Osteoblast (primary cell): Measurements from ENCODE around the gene EYS. TPM values are rescaled to one million over a fixed set of nuclear protein-coding genes. Genes with fewer than 3 reads are reported as not detected.
A peak's percentile ranks its signal among the peaks of the same experiment; 100 is the strongest.

Experiments used
- DNase-seq: peaks from one replicate; pipeline ENCODE4 v3.0.0; 2011; ENCODE audit warnings: low spot score, mixed read lengths; ENCODE audit not compliant: insufficient read length; ENCODE audit errors: missing footprints
- H2AFZ ChIP-seq: 2 replicates; pipeline ENCODE4 v1.6.0; 2011; ENCODE audit warnings: mild to moderate bottlenecking, low read length
- H3K27ac ChIP-seq: 2 replicates; pipeline ENCODE4 v1.5.1; 2011; ENCODE audit warnings: mild to moderate bottlenecking, low read depth, low read length, moderate library complexity
- H3K27me3 ChIP-seq: 2 replicates; pipeline ENCODE4 v1.6.0; 2012; ENCODE audit warnings: mild to moderate bottlenecking, control low read depth, inconsistent platforms, low read length, moderate library complexity; ENCODE audit not compliant: insufficient read depth
- H3K36me3 ChIP-seq: 2 replicates; pipeline ENCODE4 v1.5.1; 2011; ENCODE audit warnings: mild to moderate bottlenecking, low read length, control low read depth, moderate library complexity; ENCODE audit not compliant: insufficient read depth
- H3K4me1 ChIP-seq: 2 replicates; pipeline ENCODE4 v1.5.1; 2011; ENCODE audit warnings: mild to moderate bottlenecking, low read length, control low read depth, moderate library complexity; ENCODE audit not compliant: insufficient read depth
- H3K4me2 ChIP-seq: 2 replicates; pipeline ENCODE4 v1.6.0; 2011; ENCODE audit warnings: mild to moderate bottlenecking, low read length; ENCODE audit not compliant: insufficient read depth
- H3K4me3 ChIP-seq: fragments of 200-600 bp; sonication (generic); 3 replicates; pipeline ENCODE4 v1.5.1; 2012; ENCODE audit warnings: mild to moderate bottlenecking, low read length, inconsistent platforms; ENCODE audit not compliant: insufficient read depth
- H3K79me2 ChIP-seq: 2 replicates; pipeline ENCODE4 v1.6.0; 2012; ENCODE audit warnings: mild to moderate bottlenecking, low read length, control low read depth, inconsistent platforms; ENCODE audit not compliant: insufficient read depth
- H3K9me3 ChIP-seq: 2 replicates; pipeline ENCODE4 v1.5.1; 2011; ENCODE audit warnings: low read depth, low read length, control low read depth
- H4K20me1 ChIP-seq: 2 replicates; pipeline ENCODE4 v1.6.0; 2012; ENCODE audit warnings: mild to moderate bottlenecking, low read length, control low read depth; ENCODE audit not compliant: insufficient read depth
- CTCF ChIP-seq: IDR thresholded peaks from 2 replicates; pipeline ENCODE4 v1.5.1; 2011; ENCODE audit warnings: mild to moderate bottlenecking, low read depth, low read length, moderate library complexity; ENCODE audit errors: extremely low read depth
- total RNA-seq: library from RNA; depleted of rRNA; stranded (reverse); fragments of >200 nt; gene quantifications from 2 replicates; pipeline ENCODE4 v1.2.3, GENCODE V29; 2012

Gene EYS
- total RNA-seq, 1 donor = under 0.01 TPM

- no peak for TF ChIP-seq CTCF
- Histone ChIP-seq H3K79me2 (no peaks in the 10 kb centered on the region), H3K36me3 (no peaks in the 10 kb centered on the region), H3K4me1 (no peaks in the 10 kb centered on the region), H3K27me3 (no peaks in the 10 kb centered on the region), H3K27ac (no peak overlapping the region), H3K4me2 (no peak overlapping the region), H3K4me3 (no peak overlapping the region), H2AFZ (no peak overlapping the region), H4K20me1 (no peaks in the 10 kb centered on the region), H3K9me3 (no peaks in the 10 kb centered on the region)
- no peak for DNase-seq
These were observed 1941.2 kb downstream of the EYS start for GRCh38 chr6:63765828-63766227.

- peak; percentile 50 for TF ChIP-seq CTCF
- DNase-seq = no peak
- Histone ChIP-seq H3K27me3 (no peaks in the 10 kb centered on the region), H3K4me2 (no peak overlapping the region), H4K20me1 (no peaks in the 10 kb centered on the region), H3K4me3 (no peak overlapping the region), H3K9me3 (no peaks in the 10 kb centered on the region), H3K27ac (no peak overlapping the region), H2AFZ (no peak overlapping the region), H3K36me3 (no peaks in the 10 kb centered on the region), H3K79me2 (no peaks in the 10 kb centered on the region), H3K4me1 (no peaks in the 10 kb centered on the region)
These were observed 1942.6 kb downstream of the EYS start for GRCh38 chr6:63764318-63764916.

DNA sequence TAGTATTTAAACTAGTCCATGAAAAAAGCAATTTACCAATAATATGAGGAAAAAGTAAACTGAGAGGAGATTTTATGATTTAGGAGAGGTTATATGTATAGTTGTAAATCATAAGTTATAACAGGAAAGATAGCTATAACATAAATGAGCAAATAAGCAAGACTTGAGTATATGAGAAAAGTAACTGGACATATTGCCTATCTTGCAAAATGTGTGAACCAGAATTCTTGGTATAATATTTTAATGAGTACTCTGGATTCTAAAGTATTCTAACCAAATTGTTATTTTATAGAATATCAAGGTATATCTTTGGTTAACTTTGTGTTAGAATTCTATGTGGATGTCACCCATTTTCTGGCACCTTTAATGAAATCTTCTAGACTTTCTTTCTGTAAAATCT is 1946.8 kb downstream of the EYS start:
- H3K4me1 ChIP-seq = no peaks in the 10 kb centered on the region
- no peak overlapping the region for H2AFZ ChIP-seq
- H4K20me1 ChIP-seq = no peaks in the 10 kb centered on the region
- no peak overlapping the region for H3K27ac ChIP-seq
- no peaks in the 10 kb centered on the region for H3K36me3 ChIP-seq
- TF ChIP-seq CTCF = no peak
- no peaks in the 10 kb centered on the region for H3K27me3 ChIP-seq
- H3K79me2 ChIP-seq = no peaks in the 10 kb centered on the region
- no peak overlapping the region for H3K4me3 ChIP-seq
- H3K4me2 ChIP-seq = no peak overlapping the region
- no peak for DNase-seq
- H3K9me3 ChIP-seq = no peaks in the 10 kb centered on the region

- Histone ChIP-seq H3K27ac (no peak overlapping the region), H3K4me3 (no peak overlapping the region), H2AFZ (no peak overlapping the region), H3K4me1 (no peaks in the 10 kb centered on the region), H3K4me2 (no peak overlapping the region), H3K9me3 (no peaks in the 10 kb centered on the region), H3K79me2 (no peaks in the 10 kb centered on the region), H3K27me3 (no peaks in the 10 kb centered on the region), H4K20me1 (no peaks in the 10 kb centered on the region), H3K36me3 (no peaks in the 10 kb centered on the region)
- no peak for DNase-seq
- no peak for TF ChIP-seq CTCF
These were observed 1947.4 kb downstream of the EYS start for GRCh38 chr6:63759605-63760105.
